HCT116 (cell line): ENCODE data around the gene ZNF133. TPM values are rescaled to one million over a fixed set of nuclear protein-coding genes. Genes with fewer than 3 reads are reported as not detected.

Experiments used
- ATAC-seq: fragments of 200-7000 bp; cut with Tn5 transposase; 2 replicates; pipeline ENCODE4 v1.9.1; 2020; ENCODE audit warnings: mild to moderate bottlenecking, moderate library complexity
- BruUV-seq: library from RNA; stranded (reverse); fragments of 400-500 nt; replicated peaks from 2 replicates; lab custom pipeline; 2021; lab: Mats Ljungman, UMichigan
- CTCF ChIA-PET: fragments of 300-600 bp; sonication (Branson Sonifier 250); formaldehyde crosslinking; loops from one replicate; lab custom pipeline; 2021; ENCODE audit warnings: antibody characterized with exemption; lab: Charles Lee
- POLR2A ChIA-PET: fragments of 300-600, 350-600 bp; sonication (Branson Sonifier 250); formaldehyde crosslinking; loops from one replicate; lab custom pipeline; 2021; ENCODE audit warnings: antibody characterized with exemption; lab: Charles Lee
- RAD21 ChIA-PET, 2 experiments: fragments of 300-600 bp; sonication (Branson Sonifier 250); formaldehyde crosslinking; loops; one replicate each; lab custom pipeline; 2023; ENCODE audit warnings: low total read pairs in 2 of 2; ENCODE audit not compliant: uncharacterized antibody in 2 of 2, unreplicated experiment in 2 of 2, low non-redundant PET in 1 of 2; lab: Charles Lee
- DNase-seq: peaks from one replicate; pipeline ENCODE4 v3.0.0-alpha.2; 2010; ENCODE audit warnings: low read depth, low spot score
- H2AFZ ChIP-seq: fragments of 200-600 bp; shearing (Covaris generic), sonication (generic); 2 replicates; pipeline ENCODE4 v1.6.1; 2017; ENCODE audit warnings: low read depth, mixed run types, mixed read lengths, antibody characterized with exemption, low read length; ENCODE audit not compliant: poor library complexity, severe bottlenecking
- H3K27ac ChIP-seq: 2 replicates; pipeline ENCODE4 v1.5.1; 2012; ENCODE audit warnings: low read depth, low read length
- H3K27me3 ChIP-seq: fragments of 200-600 bp; sonication (generic); 2 replicates; pipeline ENCODE4 v1.6.1; 2016; ENCODE audit warnings: mixed run types, low read length, mixed read lengths; ENCODE audit not compliant: insufficient read depth
- H3K36me3 ChIP-seq, 2 experiments: fragments of 200-500 bp in 1 of 2; fragments of 200-600 bp in 1 of 2; sonication (Bioruptor generic) in 1 of 2; sonication (generic) in 1 of 2; 2 replicates each; pipeline versions ENCODE4 v1.5.1 to v1.6.1; 2014 to 2016; ENCODE audit warnings: low read length in 2 of 2, inconsistent platforms in 1 of 2, mixed read lengths in 1 of 2, mixed run types in 1 of 2; ENCODE audit not compliant: insufficient read depth in 2 of 2, control insufficient read depth in 1 of 2
- H3K4me1 ChIP-seq, 2 experiments: fragments of 200-600 bp in 1 of 2; sonication (generic) in 1 of 2; 2 replicates each; pipeline versions ENCODE4 v1.5.1 to v1.6.1; 2012 to 2017; ENCODE audit warnings: low read length in 2 of 2, inconsistent platforms in 1 of 2, mild to moderate bottlenecking in 1 of 2, mixed read lengths in 1 of 2, mixed run types in 1 of 2, moderate library complexity in 1 of 2; ENCODE audit not compliant: insufficient read depth in 2 of 2, control insufficient read depth in 1 of 2
- H3K4me2 ChIP-seq: fragments of 200-600 bp; sonication (generic); 2 replicates; pipeline ENCODE4 v1.6.1; 2017; ENCODE audit warnings: mixed run types, low read length, mixed read lengths
- H3K4me3 ChIP-seq, 2 experiments: fragments of 200-600 bp in 1 of 2; sonication (generic) in 1 of 2; replicated peaks in 1 of 2; 2 replicates each; pipeline ENCODE4 v1.5.1; 2011 to 2016; ENCODE audit warnings: low read length in 2 of 2, control low read depth in 1 of 2, low read depth in 1 of 2, mild to moderate bottlenecking in 1 of 2, mixed read lengths in 1 of 2, mixed run types in 1 of 2
- H3K79me2 ChIP-seq: fragments of 200-600 bp; sonication (generic); 2 replicates; pipeline ENCODE4 v1.6.1; 2017; ENCODE audit warnings: mild to moderate bottlenecking, mixed run types, low read length, moderate library complexity, mixed read lengths; ENCODE audit not compliant: insufficient read depth
- H3K9ac ChIP-seq: fragments of 200-600 bp; sonication (generic); 2 replicates; pipeline ENCODE4 v1.6.1; 2016; ENCODE audit warnings: low read length, mixed read lengths
- H3K9me2 ChIP-seq: fragments of 200-600 bp; sonication (generic), shearing (Covaris generic); 2 replicates; pipeline ENCODE4 v1.6.1; 2017; ENCODE audit warnings: mixed run types, mild to moderate bottlenecking, moderate library complexity; ENCODE audit not compliant: insufficient read depth
- H3K9me3 ChIP-seq, 2 experiments: fragments of 200-500 bp in 1 of 2; fragments of 200-600 bp in 1 of 2; sonication (Bioruptor generic) in 1 of 2; sonication (generic) in 1 of 2; 2 replicates each; pipeline ENCODE4 v1.6.1; 2014 to 2017; ENCODE audit warnings: low read length in 2 of 2, mixed read lengths in 2 of 2, inconsistent platforms in 1 of 2, low read depth in 1 of 2, mild to moderate bottlenecking in 1 of 2, mixed run types in 1 of 2, moderate library complexity in 1 of 2; ENCODE audit not compliant: control insufficient read depth in 1 of 2, insufficient read depth in 1 of 2
- H4K20me1 ChIP-seq: fragments of 200-600 bp; sonication (generic), shearing (Covaris generic); 2 replicates; pipeline ENCODE4 v1.6.1; 2017; ENCODE audit warnings: mixed run types, mild to moderate bottlenecking, moderate library complexity; ENCODE audit not compliant: insufficient read depth
- CBX3 ChIP-seq: IDR thresholded peaks from 2 replicates; pipeline ENCODE4 v1.6.1; 2012; ENCODE audit warnings: low read depth
- CEBPB ChIP-seq: IDR thresholded peaks from 2 replicates; pipeline ENCODE4 v1.6.1; 2012; ENCODE audit warnings: low read depth
- EGR1 ChIP-seq: IDR thresholded peaks from 2 replicates; pipeline ENCODE4 v1.6.1; 2012; ENCODE audit warnings: low read depth
- ELF1 ChIP-seq: IDR thresholded peaks from 2 replicates; pipeline ENCODE4 v1.6.1; 2012; ENCODE audit warnings: low read depth, borderline replicate concordance
- EZH2 ChIP-seq: fragments of 200-600 bp; sonication (generic); IDR thresholded peaks from 2 replicates; pipeline ENCODE4 v1.6.1; 2017; ENCODE audit warnings: antibody characterized with exemption, mixed run types
- FOSL1 ChIP-seq: IDR thresholded peaks from 2 replicates; pipeline ENCODE4 v1.6.1; 2012; ENCODE audit warnings: low read depth
- POLR2A ChIP-seq: IDR thresholded peaks from 2 replicates; pipeline ENCODE4 v1.7.0; 2011; ENCODE audit warnings: borderline replicate concordance; ENCODE audit not compliant: insufficient read depth, insufficient read length; ENCODE audit errors: extremely low read depth
- POLR2AphosphoS5 ChIP-seq: IDR thresholded peaks from 2 replicates; pipeline ENCODE4 v1.6.1; 2011; ENCODE audit warnings: mild to moderate bottlenecking, low read depth, low read length, moderate library complexity
- SIN3A ChIP-seq: IDR thresholded peaks from 2 replicates; pipeline ENCODE4 v1.6.1; 2012; ENCODE audit warnings: low read depth
- SP1 ChIP-seq: IDR thresholded peaks from 2 replicates; pipeline ENCODE4 v1.6.1; 2012; ENCODE audit warnings: low read depth
- SRF ChIP-seq: IDR thresholded peaks from 2 replicates; pipeline ENCODE4 v1.6.1; 2012; ENCODE audit warnings: low read depth
- YY1 ChIP-seq: IDR thresholded peaks from 2 replicates; pipeline ENCODE4 v1.6.1; 2011; ENCODE audit warnings: low read length, low read depth, moderate library complexity, mild to moderate bottlenecking; ENCODE audit not compliant: insufficient replicate concordance; ENCODE audit errors: extremely low read depth
- ZFX ChIP-seq: fragments of 450-650 bp; IDR thresholded peaks from 2 replicates; pipeline ENCODE4 v1.6.1; 2017
- intact Hi-C: fragments of 100-400 bp; cut with micrococcal nuclease; formaldehyde crosslinking; loops from 2 replicates; pipeline ENCODE4 v1.10.0; 2022
- total RNA-seq: library from RNA; stranded (reverse); gene quantifications from one replicate; pipeline ENCODE4 v1.2.1, GENCODE V29; 2021; ENCODE audit not compliant: unreplicated experiment
- TF ChIP-seq, protein P1 (sequence below): IDR thresholded peaks from 2 replicates; pipeline ENCODE4 v1.6.1; 2011; ENCODE audit warnings: mild to moderate bottlenecking, low read length, moderate library complexity; ENCODE audit not compliant: insufficient replicate concordance; ENCODE audit errors: extremely low read depth
- TF ChIP-seq, protein P2 (sequence below): IDR thresholded peaks from 2 replicates; pipeline ENCODE4 v1.6.1; 2012
- TF ChIP-seq, protein P3 (sequence below), 3 experiments: fragments of 200-600 bp in 1 of 3; sonication (generic) in 1 of 3; IDR thresholded peaks in 2 of 3; conservative IDR thresholded peaks in 1 of 3; 2 replicates each; pipeline ENCODE4 v1.5.1; 2012 to 2017; ENCODE audit warnings: low read depth in 2 of 3, low read length in 2 of 3, antibody characterized with exemption in 1 of 3, borderline replicate concordance in 1 of 3, control low read depth in 1 of 3, mild to moderate bottlenecking in 1 of 3, mixed read lengths in 1 of 3, mixed run types in 1 of 3, moderate library complexity in 1 of 3; ENCODE audit not compliant: insufficient read depth in 1 of 3

The ZNF133 gene
- total RNA-seq, 1 experiment from 2014 or later: 9.3 TPM

DNA sequence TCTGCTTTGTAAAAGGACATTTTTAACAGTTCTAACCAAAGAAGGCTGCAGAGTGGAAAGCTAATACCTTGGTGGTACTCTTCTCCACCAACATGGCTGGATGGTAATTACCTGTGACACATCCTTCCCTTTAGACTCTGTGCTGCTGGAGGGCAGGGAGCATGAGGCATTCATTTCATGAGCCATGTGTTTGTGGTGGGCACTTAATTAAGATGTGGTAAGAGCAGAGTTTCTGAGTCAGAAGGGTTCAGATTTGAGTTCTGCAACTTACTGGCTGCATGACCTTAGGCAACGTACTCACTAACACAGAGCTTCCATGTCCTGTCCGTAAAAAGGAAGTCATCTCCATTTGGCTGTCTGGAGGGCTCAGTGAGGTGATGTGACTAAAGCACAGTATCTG lies 9.1 kb upstream of the ZNF133 start:
- H3K9ac ChIP-seq: no peak overlapping the region
- no peaks in the 10 kb centered on the region for H3K79me2 ChIP-seq
- intact Hi-C loops: loop anchor here (5.0 to 10.0 kb wide), 4 partner anchors 142 to 314 kb away; partner anchors contain the start of genes KAT14, MGME1, OVOL2 and PET117
- no peak overlapping the region for H3K27ac ChIP-seq
- DNase-seq: no peak
- H3K9me2 ChIP-seq: no peaks in the 10 kb centered on the region
- H2AFZ ChIP-seq: no peak overlapping the region
- H3K4me2 ChIP-seq: no peak overlapping the region
- no peaks in the 10 kb centered on the region for H3K27me3 ChIP-seq
- 0 out of 4 replicates have a peak, but pooled peaks cover 0 to 4% of the 10 kb centered on the region in 2 experiments for H3K4me1 ChIP-seq
- TF ChIP-seq FOSL1: no peak
- TF ChIP-seq EGR1: no peak
- TF ChIP-seq, protein P1, sequence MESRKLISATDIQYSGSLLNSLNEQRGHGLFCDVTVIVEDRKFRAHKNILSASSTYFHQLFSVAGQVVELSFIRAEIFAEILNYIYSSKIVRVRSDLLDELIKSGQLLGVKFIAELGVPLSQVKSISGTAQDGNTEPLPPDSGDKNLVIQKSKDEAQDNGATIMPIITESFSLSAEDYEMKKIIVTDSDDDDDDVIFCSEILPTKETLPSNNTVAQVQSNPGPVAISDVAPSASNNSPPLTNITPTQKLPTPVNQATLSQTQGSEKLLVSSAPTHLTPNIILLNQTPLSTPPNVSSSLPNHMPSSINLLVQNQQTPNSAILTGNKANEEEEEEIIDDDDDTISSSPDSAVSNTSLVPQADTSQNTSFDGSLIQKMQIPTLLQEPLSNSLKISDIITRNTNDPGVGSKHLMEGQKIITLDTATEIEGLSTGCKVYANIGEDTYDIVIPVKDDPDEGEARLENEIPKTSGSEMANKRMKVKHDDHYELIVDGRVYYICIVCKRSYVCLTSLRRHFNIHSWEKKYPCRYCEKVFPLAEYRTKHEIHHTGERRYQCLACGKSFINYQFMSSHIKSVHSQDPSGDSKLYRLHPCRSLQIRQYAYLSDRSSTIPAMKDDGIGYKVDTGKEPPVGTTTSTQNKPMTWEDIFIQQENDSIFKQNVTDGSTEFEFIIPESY: no peak
- TF ChIP-seq YY1: no peak
- no peak for TF ChIP-seq SIN3A
- TF ChIP-seq, protein P2, sequence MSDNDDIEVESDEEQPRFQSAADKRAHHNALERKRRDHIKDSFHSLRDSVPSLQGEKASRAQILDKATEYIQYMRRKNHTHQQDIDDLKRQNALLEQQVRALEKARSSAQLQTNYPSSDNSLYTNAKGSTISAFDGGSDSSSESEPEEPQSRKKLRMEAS: no peak
- no peak for TF ChIP-seq POLR2AphosphoS5
- TF ChIP-seq POLR2A: no peak
- TF ChIP-seq, protein P3, sequence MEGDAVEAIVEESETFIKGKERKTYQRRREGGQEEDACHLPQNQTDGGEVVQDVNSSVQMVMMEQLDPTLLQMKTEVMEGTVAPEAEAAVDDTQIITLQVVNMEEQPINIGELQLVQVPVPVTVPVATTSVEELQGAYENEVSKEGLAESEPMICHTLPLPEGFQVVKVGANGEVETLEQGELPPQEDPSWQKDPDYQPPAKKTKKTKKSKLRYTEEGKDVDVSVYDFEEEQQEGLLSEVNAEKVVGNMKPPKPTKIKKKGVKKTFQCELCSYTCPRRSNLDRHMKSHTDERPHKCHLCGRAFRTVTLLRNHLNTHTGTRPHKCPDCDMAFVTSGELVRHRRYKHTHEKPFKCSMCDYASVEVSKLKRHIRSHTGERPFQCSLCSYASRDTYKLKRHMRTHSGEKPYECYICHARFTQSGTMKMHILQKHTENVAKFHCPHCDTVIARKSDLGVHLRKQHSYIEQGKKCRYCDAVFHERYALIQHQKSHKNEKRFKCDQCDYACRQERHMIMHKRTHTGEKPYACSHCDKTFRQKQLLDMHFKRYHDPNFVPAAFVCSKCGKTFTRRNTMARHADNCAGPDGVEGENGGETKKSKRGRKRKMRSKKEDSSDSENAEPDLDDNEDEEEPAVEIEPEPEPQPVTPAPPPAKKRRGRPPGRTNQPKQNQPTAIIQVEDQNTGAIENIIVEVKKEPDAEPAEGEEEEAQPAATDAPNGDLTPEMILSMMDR (IDR thresholded peaks at IDR 0.05 in 2 of 3, conservative IDR thresholded peaks at IDR 0.05 in 1 of 3; ENCODE audit: borderline replicate concordance in 1 of 3, insufficient read depth in 1 of 3, low read depth in 2 of 3, low read length in 2 of 3): no peak
- no peak for TF ChIP-seq SRF
- no peak for TF ChIP-seq CEBPB
- no peak for TF ChIP-seq ELF1
- TF ChIP-seq EZH2: no peak
- TF ChIP-seq CBX3: no peak
- TF ChIP-seq ZFX: no peak
- no peak for TF ChIP-seq SP1
- CTCF ChIA-PET: interaction anchor here (1.8 kb wide), 1 partner anchor 9 kb away, joined by 4 read pairs; the partner anchor contains the start of gene ZNF133
- no peaks in the 10 kb centered on the region for H3K36me3 ChIP-seq
- H4K20me1 ChIP-seq: no peaks in the 10 kb centered on the region
- RAD21 ChIA-PET: no interaction called here
- ATAC-seq: no peak
- BruUV-seq: no TSS peak
- POLR2A ChIA-PET: interaction anchor here (1.0 kb wide), 1 partner anchor 9 kb away, joined by 4 read pairs; the partner anchor contains the start of gene ZNF133
- H3K4me3 ChIP-seq: no peak overlapping the region
- H3K9me3 ChIP-seq: no peaks in the 10 kb centered on the region
